Activated T-cell treated with anti-CD3 and anti-CD28 coated beads, Interleukin-2, amount 50 U/mL, for 48 hours (primary cell): ENCODE data around the gene CIITA.
A peak's percentile ranks its signal among the peaks of the same experiment; 100 is the strongest.
"Not testable (repeated sequence)": the region's sequence is repeated elsewhere in the genome, so short reads cannot be mapped to it uniquely, and the experiment has no call there.

Source experiments
- DNase-seq, 2 experiments: peaks; one replicate each; pipeline ENCODE4 v3.0.0-alpha.2; 2020

The CIITA gene

DNA sequence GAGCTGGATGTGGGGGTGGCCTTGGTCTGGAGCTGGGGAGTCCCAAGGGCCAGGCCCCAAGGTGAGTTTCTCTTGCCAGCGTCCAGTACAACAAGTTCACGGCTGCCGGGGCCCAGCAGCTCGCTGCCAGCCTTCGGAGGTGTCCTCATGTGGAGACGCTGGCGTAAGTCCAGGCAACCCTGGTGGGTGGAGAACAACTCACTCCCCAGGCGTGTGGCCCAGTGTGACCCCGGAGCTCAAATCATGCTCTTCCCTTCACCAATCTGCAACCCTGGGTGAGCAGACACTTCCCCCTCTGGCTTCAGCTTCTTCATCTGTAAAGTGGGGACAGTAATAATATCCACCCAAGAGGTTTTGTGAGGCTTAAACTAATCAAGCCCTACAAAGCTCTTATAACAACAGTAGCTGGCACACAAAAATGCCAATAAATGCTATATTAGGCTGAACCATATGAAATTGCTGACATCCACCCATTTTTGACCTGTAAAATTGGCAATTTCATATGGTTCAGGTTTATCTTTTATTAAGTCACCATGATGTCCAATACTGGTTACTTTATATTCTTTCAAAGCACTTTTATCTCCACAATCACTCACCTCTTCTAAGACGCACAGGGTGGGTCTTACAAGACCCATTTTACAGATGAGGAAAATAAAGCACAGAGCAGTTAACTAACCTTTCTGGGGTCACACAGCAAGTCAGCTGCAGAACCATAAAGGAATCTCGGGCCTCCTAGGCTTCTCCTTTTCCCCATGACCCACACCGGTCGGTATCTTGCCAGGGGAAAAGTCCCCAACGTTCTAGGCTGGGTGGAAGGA, 45.5 kb downstream of the CIITA start:
- no peak for DNase-seq

DNA sequence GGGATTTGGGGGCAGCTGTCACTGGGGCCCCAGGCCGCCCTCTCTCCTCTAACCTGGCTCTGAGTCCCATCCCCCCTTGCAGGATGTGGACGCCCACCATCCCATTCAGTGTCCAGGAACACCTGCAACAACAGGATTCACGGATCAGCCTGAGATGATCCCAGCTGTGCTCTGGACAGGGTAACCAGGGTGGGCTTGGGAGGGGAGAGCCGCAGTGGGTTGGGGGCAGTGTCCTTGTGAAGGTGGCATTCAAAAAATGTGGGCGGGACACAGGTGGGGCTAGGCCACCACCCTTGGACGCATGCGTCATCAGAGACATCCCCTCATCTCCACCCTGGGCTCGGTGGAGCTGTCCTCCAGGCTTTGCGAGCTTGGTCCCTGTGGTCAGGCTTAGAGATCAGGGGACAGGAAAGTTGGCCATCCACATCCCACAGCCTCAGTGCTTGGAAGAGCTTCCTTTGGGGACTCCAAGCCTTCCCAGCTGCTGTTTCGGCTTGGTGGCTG, 46.2 kb downstream of the CIITA start:
- no peak for DNase-seq

DNA sequence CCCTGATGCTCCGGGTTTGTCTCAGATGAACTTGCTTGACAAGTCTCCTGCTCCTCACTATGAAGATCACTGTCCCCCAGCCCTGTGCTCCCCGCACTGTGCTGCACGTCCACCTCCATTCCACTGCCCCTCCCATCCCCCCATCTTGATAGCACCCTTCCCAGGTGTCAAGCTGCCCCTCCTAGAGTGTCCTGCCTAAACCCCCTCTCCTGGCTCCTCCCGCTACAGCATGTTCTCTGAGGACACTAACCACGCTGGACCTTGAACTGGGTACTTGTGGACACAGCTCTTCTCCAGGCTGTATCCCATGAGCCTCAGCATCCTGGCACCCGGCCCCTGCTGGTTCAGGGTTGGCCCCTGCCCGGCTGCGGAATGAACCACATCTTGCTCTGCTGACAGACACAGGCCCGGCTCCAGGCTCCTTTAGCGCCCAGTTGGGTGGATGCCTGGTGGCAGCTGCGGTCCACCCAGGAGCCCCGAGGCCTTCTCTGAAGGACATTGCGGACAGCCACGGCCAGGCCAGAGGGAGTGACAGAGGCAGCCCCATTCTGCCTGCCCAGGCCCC, 46.7 kb downstream of the CIITA start:
- DNase-seq, result no peak

DNA sequence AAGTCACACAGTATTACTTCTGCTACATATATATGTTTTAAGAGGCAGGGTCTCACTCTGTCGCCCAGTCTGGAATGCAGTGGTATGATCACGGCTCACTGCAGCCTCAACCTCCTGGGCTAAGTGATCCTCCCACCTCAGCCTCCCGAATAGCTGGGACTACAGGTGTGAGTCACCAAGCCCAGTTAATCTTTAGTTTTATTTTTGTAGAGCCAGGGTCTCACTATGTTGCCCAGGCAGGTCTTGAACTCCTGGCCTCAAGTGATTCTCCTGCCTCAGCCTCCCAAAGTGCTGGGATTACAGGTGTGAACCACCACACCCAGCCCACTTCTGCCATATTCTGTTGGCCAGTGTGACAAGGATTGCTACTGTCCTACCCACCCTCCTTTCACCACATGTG, 48.3 kb downstream of the CIITA start:
- not testable (repeated sequence) for DNase-seq

DNA sequence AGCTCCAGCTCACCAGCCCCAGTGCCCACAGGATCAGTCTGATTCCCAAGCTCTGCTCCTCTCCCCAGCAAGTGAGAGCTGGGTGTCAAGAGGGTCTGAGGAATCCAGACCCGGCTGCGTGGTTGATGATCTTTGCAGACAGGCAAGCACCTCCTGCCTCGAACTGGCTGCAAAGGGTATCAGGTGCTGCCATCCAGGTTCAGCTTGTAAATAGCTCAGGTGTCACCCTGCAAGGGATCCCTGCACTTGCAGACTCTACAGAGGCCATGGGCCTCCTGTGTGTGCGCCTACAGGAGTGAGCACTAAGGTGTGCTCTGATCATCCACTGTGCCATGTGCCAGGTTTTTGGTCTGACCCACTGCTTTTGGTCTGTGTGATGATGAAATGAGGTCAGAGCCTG, 49.1 kb downstream of the CIITA start:
- no peak for DNase-seq

DNA sequence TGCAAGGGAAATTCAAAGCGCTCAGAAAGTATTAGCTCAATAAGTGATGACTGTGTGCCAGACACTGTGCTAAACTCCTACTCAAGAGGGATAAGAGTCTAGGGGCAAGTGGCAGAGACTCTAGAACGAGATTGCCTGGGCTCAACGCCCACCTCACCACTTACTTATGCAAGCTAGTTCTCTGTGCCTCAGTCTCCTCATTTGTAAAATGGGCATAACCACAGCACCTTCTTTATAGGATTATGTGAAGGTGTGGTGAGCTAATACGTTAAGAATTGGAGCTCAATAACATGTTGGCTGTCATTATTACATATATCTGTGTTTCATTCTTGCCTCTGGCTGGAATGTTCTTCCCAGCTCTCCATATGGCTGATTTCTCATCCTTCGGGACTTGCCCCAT, 49.9 kb downstream of the CIITA start:
- no peak for DNase-seq

DNA sequence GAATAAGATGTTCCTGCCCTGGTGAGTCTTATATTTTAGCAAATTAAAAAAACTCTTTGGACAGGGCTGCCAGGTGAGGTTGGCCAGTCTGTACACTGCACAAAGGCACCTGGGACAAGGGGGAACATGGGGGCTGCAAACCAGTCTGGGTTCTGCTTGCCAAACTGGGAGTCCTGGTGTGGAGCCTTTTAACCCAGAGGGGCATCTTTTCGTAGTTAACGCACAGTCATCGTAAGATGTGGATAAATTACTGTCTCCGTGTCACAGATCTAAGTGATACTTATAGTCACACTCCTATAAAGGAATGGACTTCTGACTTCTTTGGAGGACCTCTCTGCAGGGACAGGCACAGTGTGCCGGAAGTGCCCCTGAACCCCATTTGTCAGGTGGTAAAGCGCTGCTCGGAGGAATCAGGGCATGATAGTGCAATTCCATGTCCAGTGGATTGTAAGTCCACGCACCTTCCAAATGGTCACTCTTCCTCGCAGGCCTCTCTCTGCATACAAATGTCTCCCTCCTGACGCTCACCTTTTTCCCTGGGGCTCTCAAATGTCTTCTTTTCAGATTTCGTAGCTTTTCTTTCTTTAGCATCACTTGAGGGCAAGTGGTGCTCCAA, 50.6 kb downstream of the CIITA start:
- no peak for DNase-seq

DNA sequence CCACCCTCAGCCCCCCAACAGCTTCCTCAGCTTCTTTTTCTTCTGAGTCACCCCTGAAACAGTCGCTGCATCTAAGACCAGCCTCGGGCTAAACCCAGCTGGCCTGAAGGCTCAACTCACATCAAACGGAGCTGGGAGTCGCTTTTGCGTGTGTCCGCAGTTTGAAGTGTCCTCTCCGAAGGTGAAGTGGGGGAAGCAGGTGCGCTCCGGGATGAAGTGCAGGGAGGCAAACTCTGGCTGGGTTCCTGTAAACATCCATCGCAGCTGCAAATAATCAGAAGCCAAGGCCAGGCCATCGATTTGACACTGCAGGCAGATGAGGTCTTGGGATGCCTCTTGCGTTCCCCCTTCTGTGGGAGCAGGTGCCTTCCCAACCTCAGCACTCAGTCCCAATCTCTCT, 52.1 kb downstream of the CIITA start:
- not testable (repeated sequence) for DNase-seq

DNA sequence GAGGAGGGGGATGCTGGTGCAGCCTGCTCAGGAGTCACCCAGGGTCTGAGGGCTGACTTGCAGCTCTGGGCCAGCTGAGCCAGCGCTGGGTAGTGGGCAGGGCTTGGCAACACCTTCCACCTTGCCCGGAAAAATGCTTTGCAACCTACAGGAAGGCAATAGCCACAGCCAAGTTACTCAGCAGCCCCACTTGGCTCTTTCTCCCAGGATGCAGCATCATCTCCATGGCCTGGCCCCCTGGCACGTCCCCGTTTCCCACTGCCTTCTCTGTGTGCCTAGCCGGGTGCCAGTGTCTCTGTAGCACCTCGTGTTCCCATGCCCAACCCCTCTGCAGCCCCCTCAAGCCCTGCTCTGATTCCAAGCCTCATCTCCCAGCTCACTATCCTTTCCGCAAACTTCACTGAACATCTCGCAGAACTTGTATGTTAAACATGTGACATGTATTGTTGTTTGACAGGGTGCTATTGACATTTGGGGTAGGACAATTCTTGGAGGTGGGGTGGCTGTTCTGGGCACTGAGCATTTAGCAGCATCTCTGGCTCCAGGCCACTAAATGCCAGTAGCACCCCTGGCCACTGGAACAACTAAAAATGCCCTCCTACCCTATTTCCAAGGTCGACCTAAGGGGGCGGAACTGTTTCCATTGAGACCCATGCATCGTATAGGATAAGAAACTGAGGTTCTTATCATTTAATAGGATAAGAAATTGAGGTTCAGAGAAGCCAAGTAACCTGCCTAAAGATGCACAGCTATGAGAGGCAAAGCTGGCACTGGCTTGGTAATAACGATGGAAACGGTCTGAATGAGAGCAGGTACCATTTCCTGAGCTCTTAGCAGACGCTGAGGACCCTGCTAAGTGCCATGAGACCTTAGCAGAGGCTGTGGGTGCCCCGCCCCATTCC, 53.1 kb downstream of the CIITA start:
- no peak for DNase-seq

DNA sequence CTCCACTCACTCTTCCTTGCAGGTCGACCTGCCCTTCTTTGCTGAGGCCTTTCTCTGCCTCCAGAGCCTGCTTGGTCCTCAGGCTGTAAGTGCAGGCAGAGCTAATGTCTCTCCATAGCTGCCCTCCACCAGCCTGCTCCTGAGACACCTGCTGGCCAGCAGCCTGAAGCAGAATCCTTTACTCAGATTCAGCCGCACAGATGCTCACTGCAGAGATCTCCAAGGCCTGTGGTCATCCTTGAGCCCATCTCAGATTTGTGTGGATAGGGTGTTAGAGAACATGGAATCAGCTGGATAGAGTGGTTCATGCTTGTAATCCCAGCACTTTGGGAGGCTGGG, 53.7 kb downstream of the CIITA start:
- DNase-seq, result no peak

DNA sequence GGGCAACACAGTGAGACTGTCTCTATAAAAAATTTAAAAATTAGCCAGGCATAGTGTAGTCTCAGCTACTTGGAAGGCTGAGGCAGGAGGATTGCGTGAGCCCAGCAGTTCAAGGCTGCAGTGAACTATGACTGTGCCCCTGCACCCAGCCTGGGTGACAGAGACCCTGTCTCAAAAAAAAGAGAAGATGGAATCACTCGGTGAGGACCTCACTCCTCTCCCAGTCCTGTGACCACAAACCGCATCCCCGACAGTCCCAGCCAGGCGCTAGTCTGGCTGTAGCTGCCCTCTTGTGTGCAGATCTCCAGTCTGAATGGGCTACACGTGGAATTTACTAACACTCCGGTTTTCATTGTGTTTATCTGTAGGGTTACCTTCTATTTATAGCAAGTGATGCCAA, 54.1 kb downstream of the CIITA start:
- no peak for DNase-seq

DNA sequence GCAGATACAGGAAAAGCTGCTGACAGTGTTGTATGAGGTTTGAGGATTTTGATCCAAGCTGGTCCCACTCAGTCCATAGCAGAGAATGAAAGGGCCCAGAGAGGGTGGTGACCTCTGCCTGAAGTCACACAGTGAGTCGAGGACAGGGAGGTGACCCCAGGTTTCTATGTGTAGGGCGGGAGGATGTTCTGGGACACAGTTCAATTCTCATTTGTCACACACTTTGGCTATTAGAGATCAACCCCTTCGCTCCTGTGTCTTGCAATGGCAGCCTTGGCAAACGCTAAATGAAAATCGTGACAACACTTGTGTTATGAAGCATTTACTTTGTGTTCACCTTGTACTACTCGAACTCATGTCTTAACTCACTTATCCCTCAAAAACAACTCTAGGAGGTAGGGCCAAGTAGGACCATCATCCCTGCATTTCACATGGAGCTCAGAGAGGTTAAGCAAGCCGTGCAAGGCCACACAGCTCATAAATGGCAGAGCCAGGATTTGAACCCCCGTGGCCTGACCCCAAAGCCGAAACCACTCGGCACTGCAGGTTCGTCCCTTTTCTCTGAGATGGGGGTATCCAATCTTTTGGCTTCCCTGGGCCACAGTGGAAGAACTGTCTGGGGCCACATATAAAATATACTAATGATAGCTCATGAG, 55.1 kb downstream of the CIITA start:
- no peak for DNase-seq

DNA sequence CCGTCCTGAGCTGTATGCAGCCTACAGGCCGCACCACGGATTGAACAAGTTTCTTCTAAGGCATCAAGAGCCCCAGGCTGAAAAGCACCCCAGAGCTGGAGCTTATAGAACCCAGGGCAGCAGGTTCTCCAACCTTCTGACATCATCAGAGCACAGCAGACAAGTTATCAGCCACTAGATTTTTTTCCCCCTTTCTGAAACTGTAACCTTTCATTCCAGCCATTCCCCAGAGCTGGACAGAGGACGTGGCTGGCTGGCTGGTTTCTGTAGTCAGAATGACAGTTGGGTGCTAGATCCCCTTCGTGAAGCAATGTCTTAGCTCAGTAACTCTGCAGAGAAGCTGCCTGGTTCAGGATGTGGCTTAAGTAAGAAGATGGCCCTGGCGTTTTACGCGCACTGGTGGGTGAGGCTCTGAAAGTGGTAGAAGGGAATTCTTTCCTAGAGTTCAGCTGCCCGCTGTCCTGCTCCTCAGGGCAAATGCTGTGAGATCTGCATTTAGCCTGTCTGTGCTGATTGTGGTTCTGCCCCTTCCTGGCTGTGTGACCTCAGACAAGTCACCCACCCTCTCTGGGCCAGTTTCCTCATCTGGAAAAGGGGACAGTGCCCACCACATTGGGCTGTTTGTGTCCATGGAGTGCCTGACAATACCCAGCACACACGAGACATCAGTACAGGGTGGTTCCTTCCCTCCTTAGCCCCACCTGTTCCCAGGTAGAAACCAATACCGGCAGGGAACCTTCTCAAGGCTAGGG, 56.1 kb downstream of the CIITA start:
- DNase-seq, result no peak

DNA sequence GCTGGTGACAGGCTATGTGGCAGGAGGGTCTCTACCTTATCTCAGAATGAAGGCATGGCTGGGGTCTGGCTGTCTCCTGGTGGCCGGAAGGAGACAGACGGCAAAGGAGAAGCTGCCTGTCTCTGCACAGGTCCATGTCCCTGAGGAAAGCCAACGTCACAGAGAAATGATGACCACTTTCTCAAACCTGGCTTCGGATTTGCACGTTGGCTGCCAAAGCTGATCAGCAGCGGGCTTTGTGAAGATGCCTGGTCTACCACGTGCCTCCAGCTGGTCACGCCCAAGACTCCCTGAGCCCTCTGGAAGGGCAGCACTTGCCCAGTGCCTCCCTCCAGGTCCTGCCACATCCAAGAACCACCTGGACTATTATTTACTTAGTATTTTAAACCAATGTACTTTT, 56.9 kb downstream of the CIITA start:
- no peak for DNase-seq

DNA sequence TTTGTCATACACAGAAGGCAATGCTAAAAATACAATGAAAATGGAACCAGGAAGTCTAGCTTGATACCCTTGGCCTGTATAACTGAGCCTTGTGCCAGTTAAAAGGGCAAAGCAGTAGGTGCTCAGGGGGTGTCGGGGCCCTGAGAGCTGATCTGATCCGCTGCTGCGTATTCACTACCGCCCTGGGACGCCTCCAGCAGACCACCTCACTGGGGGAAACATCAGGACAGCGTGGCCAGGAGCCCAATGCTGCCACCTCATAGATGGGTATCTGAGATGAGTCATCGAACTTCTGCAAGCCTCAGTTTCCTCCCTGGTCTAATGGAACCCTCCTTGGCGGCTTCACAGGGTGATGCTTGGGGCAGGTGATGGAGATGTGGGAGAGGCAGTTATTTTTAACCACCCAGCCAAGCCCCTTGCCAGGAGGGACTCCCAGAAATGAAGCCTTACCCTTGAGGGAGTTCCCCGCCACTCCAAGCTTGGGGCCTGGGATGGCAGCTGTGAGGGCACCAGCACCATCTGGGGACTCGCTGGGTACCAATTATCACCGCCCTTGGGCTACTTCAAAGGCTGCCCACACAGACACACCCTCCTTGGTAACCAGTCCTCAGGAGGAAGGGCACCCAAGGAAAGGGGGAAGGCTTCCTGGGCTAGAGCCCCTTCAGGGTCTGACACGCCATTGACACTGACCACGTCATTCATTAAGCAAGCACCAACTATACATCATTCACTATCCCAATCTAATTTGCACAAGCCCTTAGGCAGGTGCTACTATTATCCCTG, 57.5 kb downstream of the CIITA start:
- DNase-seq, result no peak

DNA sequence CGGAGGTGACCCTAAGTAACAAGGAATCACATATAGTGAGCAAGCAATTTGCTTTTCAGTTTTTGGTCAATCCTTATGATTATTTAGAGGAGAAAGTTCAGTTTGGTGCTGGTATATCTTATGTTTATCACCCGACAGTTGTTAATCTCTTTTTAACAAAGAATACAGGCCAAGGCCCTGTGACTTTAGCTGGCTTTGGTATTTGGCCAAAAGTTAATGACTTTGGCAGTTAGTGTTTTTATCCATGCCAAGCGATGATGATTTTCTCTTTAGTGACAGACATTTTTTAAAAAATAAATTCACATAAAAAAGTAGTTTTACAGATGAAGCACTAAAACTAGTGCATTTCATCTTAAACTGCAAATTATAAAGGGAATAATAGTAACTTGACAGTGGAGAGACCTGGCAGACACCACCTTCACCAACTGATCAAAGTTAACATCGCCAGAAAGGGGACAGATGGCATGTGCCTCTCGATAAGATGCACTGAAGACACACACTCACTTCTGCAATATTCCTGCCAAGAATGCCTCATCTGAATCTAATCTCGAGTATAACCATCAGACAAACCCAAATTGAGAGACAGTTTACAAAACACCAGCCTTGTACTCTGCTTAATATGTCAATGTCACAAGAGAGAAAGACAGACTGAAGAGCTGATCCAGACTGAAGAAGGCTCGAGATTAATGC, 58.4 kb downstream of the CIITA start:
- no peak for DNase-seq

DNA sequence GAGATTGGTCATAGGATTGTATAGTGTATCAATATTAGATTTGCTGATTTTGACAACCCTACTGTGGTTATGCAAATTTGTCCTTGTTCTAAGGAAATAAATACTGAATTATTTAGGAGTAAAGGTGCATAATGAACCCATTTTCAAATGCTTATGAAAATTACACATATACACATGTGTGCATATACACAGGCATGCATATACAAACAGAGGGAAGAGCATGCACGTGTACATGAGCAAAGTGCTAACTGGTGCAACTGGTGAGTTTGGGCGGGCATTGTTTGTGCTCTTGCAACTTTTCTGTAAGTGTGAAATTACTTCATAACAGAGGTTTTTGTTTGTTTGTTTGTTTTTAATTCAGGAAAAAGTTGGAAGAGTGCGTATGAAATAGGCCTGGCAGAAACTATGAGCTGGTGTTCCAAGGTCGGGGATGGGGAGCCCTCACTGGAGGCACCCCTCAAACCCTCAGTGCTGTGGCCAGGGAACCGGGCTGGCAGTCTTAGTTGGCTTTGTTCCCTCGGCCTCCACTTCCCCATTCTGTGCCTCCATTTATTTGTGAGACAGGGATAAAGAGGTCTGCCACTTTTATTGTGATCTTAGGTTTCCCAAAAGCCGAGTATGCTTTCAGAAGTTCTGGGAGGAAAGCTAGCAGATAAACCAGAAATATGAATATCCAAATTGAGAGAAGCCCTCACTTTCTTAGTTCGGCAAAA, 59.4 kb downstream of the CIITA start:
- no peak for DNase-seq

DNA sequence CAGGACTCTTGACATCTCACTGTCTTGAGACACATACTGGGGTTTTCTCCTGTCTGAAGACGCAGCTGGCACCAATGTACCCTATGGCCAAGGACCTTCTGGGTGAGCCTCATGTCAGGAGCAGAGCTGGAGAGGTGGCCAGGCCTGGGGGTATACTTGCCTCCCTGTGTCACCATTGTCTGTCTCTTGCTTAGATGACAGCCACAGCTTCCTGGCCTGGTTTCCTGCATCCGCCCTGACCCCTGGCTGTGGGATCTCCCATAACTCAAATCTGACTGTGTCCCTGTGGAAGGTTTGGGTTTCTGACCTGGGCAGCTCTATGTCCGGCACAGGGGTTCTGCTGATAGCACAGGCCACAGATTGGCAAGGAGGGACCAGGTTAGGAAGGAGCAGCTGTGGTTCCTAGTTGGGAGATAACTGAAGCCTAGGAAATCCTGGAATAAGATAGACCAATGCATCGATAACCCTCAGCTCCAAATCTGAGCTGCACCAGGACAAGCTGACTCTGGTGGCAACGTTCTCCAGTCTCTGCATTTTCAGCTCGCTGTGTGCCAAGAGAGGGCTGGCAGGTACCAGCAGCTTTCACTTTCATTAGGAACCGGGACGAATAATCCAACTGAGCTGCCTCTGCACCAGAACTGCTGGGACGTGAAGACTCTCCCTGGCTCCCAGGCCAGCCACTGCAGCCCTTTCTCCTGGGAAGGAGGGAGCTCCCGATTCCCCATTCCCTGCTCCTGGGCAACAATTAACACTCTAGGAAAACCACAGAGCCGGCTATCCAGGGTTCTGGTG, 60.3 kb downstream of the CIITA start:
- DNase-seq, result no peak

DNA sequence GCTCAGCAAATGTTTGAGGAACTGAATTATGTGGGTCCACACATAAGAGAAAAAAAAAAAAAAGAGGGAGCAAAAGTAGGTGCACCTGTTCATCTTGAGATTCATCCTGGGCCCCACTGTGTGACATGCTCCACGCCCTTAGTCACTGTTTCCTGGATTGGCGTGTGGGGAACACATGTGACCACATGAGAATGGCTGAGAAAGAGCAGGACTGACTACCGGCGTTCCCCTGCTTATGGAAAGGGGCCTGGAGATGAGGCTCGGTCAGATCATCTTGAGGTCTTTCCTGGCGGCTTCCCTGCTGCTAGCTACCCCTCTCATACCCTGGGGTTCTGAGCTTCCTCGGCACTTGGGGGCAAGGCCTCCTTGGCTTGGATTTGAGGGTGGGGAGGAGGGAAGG, 61.3 kb downstream of the CIITA start:
- peak; percentile 61 to 65 for DNase-seq
